Memory B cell (primary cell): ENCODE data around the gene SYTL3.
"Not testable (repeated sequence)": the region's sequence is repeated elsewhere in the genome, so short reads cannot be mapped to it uniquely, and the experiment has no call there.

Source experiments
- ATAC-seq: fragments of 150-1000 bp; cut with Tn5 transposase; 2 replicates; pipeline ENCODE4 v1.10.0; 2021; ENCODE audit warnings: low read depth, mild to moderate bottlenecking, moderate library complexity
- DNase-seq, 2 donors: peaks; one replicate each; pipeline ENCODE4 v3.0.0; 2022; ENCODE audit warnings: low spot score in 2 of 2
- H3K27ac Mint-ChIP-seq: one replicate; pipeline ENCODE4 v1.8.0; 2022; ENCODE audit warnings: mild to moderate bottlenecking, moderate library complexity, mixed read lengths
- H3K27me3 Mint-ChIP-seq: one replicate; pipeline ENCODE4 v1.8.0; 2022; ENCODE audit warnings: mixed read lengths
- H3K36me3 Mint-ChIP-seq: one replicate; pipeline ENCODE4 v1.8.0; 2022; ENCODE audit warnings: mild to moderate bottlenecking, mixed read lengths
- H3K4me1 Mint-ChIP-seq: one replicate; pipeline ENCODE4 v1.8.0; 2022; ENCODE audit warnings: mixed read lengths
- H3K4me3 Mint-ChIP-seq: one replicate; pipeline ENCODE4 v1.8.0; 2022; ENCODE audit warnings: mild to moderate bottlenecking, moderate library complexity, mixed read lengths
- H3K9me3 Mint-ChIP-seq: one replicate; pipeline ENCODE4 v1.8.0; 2022; ENCODE audit warnings: mixed read lengths

SYTL3 gene

GRCh38 chr6:158627940-158628211 is 22.0 kb upstream of the SYTL3 start:
- Mint-ChIP-seq H3K4me1 (peaks cover 10% of the 10 kb centered on the region), H3K4me3 (no peak overlapping the region), H3K9me3 (no peaks in the 10 kb centered on the region), H3K27me3 (no peaks in the 10 kb centered on the region), H3K36me3 (peaks cover 25% of the 10 kb centered on the region), H3K27ac (no peak overlapping the region)
- ATAC-seq (no peak), DNase-seq (no peak)

GRCh38 chr6:158628542-158628941 is 21.3 kb upstream of the SYTL3 start:
- Mint-ChIP-seq H3K4me1 (peaks cover 10% of the 10 kb centered on the region), H3K36me3 (peaks cover 29% of the 10 kb centered on the region), H3K27ac (no peak overlapping the region), H3K4me3 (no peak overlapping the region), H3K9me3 (no peaks in the 10 kb centered on the region), H3K27me3 (no peaks in the 10 kb centered on the region)
- ATAC-seq (no peak), DNase-seq (no peak)

- no peaks in the 10 kb centered on the region for H3K27me3 Mint-ChIP-seq
- H3K36me3 Mint-ChIP-seq: peaks cover 29% of the 10 kb centered on the region
- no peak overlapping the region for H3K27ac Mint-ChIP-seq
- H3K9me3 Mint-ChIP-seq: no peaks in the 10 kb centered on the region
- DNase-seq (no peak), ATAC-seq (peak; percentile 47)
- H3K4me3 Mint-ChIP-seq: no peak overlapping the region
- H3K4me1 Mint-ChIP-seq: peaks cover 10% of the 10 kb centered on the region
These were observed 20.3 kb upstream of the SYTL3 start for GRCh38 chr6:158629367-158630221.

- Mint-ChIP-seq H3K4me3 (no peak overlapping the region), H3K4me1 (peaks cover 10% of the 10 kb centered on the region), H3K9me3 (no peaks in the 10 kb centered on the region), H3K36me3 (peaks cover 25% of the 10 kb centered on the region), H3K27ac (peak overlapping the region; percentile 60), H3K27me3 (no peaks in the 10 kb centered on the region)
- ATAC-seq (no peak), DNase-seq (no peak)
These were observed 18.8 kb upstream of the SYTL3 start for GRCh38 chr6:158630938-158631616.

GRCh38 chr6:158631678-158632537 is 17.9 kb upstream of the SYTL3 start:
- Mint-ChIP-seq H3K4me1 (peaks cover 6% of the 10 kb centered on the region), H3K27me3 (no peaks in the 10 kb centered on the region), H3K9me3 (no peaks in the 10 kb centered on the region), H3K36me3 (peaks cover 25% of the 10 kb centered on the region), H3K27ac (peak overlapping the region; percentile 60), H3K4me3 (no peak overlapping the region)
- DNase-seq (no peak), ATAC-seq (no peak)

- peak overlapping the region; percentile 60 for H3K27ac Mint-ChIP-seq
- H3K4me3 Mint-ChIP-seq, DNase-seq, H3K4me1 Mint-ChIP-seq, ATAC-seq, H3K27me3 Mint-ChIP-seq, H3K9me3 Mint-ChIP-seq: not testable (repeated sequence)
- H3K36me3 Mint-ChIP-seq: peaks cover 22% of the 10 kb centered on the region
These were observed 17.2 kb upstream of the SYTL3 start for GRCh38 chr6:158632538-158633119.

GRCh38 chr6:158633127-158633526 is 16.7 kb upstream of the SYTL3 start:
- Mint-ChIP-seq H3K27ac (no peak overlapping the region), H3K27me3 (no peaks in the 10 kb centered on the region), H3K4me3 (no peak overlapping the region), H3K9me3 (no peaks in the 10 kb centered on the region), H3K36me3 (peaks cover 22% of the 10 kb centered on the region), H3K4me1 (peaks cover 4% of the 10 kb centered on the region)
- no peak for DNase-seq
- no peak for ATAC-seq

GRCh38 chr6:158634695-158635426 is 15.0 kb upstream of the SYTL3 start:
- no peak for DNase-seq
- no peaks in the 10 kb centered on the region for H3K27me3 Mint-ChIP-seq
- peaks cover 27% of the 10 kb centered on the region for H3K36me3 Mint-ChIP-seq
- no peak overlapping the region for H3K4me3 Mint-ChIP-seq
- no peak overlapping the region for H3K27ac Mint-ChIP-seq
- ATAC-seq: no peak
- H3K4me1 Mint-ChIP-seq: peaks cover 10% of the 10 kb centered on the region
- no peaks in the 10 kb centered on the region for H3K9me3 Mint-ChIP-seq

- ATAC-seq (no peak), DNase-seq (no peak)
- Mint-ChIP-seq H3K4me3 (no peak overlapping the region), H3K36me3 (peaks cover 32% of the 10 kb centered on the region), H3K9me3 (no peaks in the 10 kb centered on the region), H3K27me3 (no peaks in the 10 kb centered on the region), H3K27ac (peak overlapping the region; percentile 55), H3K4me1 (peaks cover 15% of the 10 kb centered on the region)
These were observed 14.3 kb upstream of the SYTL3 start for GRCh38 chr6:158635427-158636073.

GRCh38 chr6:158636778-158637177 is 13.1 kb upstream of the SYTL3 start:
- peaks cover 29% of the 10 kb centered on the region for H3K36me3 Mint-ChIP-seq
- H3K27ac Mint-ChIP-seq: no peak overlapping the region
- H3K4me1 Mint-ChIP-seq: peaks cover 18% of the 10 kb centered on the region
- no peaks in the 10 kb centered on the region for H3K27me3 Mint-ChIP-seq
- no peak overlapping the region for H3K4me3 Mint-ChIP-seq
- ATAC-seq (no peak), DNase-seq (no peak)
- H3K9me3 Mint-ChIP-seq: no peaks in the 10 kb centered on the region

GRCh38 chr6:158638324-158638854 is 11.5 kb upstream of the SYTL3 start:
- no peak overlapping the region for H3K4me3 Mint-ChIP-seq
- H3K36me3 Mint-ChIP-seq: peaks cover 23% of the 10 kb centered on the region
- peaks cover 26% of the 10 kb centered on the region for H3K4me1 Mint-ChIP-seq
- no peak for DNase-seq
- H3K9me3 Mint-ChIP-seq: no peaks in the 10 kb centered on the region
- no peaks in the 10 kb centered on the region for H3K27me3 Mint-ChIP-seq
- H3K27ac Mint-ChIP-seq: peak overlapping the region; percentile 64
- no peak for ATAC-seq

- Mint-ChIP-seq H3K27me3 (no peaks in the 10 kb centered on the region), H3K36me3 (peaks cover 23% of the 10 kb centered on the region), H3K27ac (peak overlapping the region; percentile 64), H3K4me1 (peaks cover 28% of the 10 kb centered on the region), H3K9me3 (no peaks in the 10 kb centered on the region), H3K4me3 (no peak overlapping the region)
- ATAC-seq (no peak), DNase-seq (no peak)
These were observed 10.8 kb upstream of the SYTL3 start for GRCh38 chr6:158639056-158639455.

GRCh38 chr6:158640519-158640918 is 9.3 kb upstream of the SYTL3 start:
- DNase-seq (no peak), ATAC-seq (no peak)
- Mint-ChIP-seq H3K27me3 (no peaks in the 10 kb centered on the region), H3K9me3 (no peaks in the 10 kb centered on the region), H3K4me1 (peaks cover 32% of the 10 kb centered on the region), H3K4me3 (no peak overlapping the region), H3K36me3 (peaks cover 23% of the 10 kb centered on the region), H3K27ac (peak overlapping the region; percentile 61)
